ENCODE measurements around the gene MOSMO. TPM values are rescaled to one million over a fixed set of nuclear protein-coding genes. Genes with fewer than 3 reads are reported as not detected.

The MOSMO gene
- total RNA-seq, 4 donors from 2014 or later = 8.4 to 68.5 (median 17.2) TPM

GRCh38 chr16:22012241-22012640 lies 4.3 kb downstream of the MOSMO start:
- H3K4me3 ChIP-seq = no peak overlapping the region
- H3K27me3 ChIP-seq = no peaks in the 10 kb centered on the region
- no peaks in the 10 kb centered on the region for H3K36me3 ChIP-seq
- 0 to 35% methylated on average over 1 to 2 of the region's 2 CpGs for WGBS, 2 donors (ENCODE audit: low coverage in 1 of 2)
- DNase-seq = no peak
- no peak overlapping the region for H3K27ac ChIP-seq
- intact Hi-C loops (cut with DNase I; ENCODE audit: low total_unique reads) = no loop called here
- H3K9me3 ChIP-seq = no peaks in the 10 kb centered on the region
- TF ChIP-seq EP300 (IDR thresholded peaks at IDR 0.05; ENCODE audit: low read depth) (no peak), POLR2AphosphoS5 (IDR thresholded peaks at IDR 0.05) (no peak), POLR2A (IDR thresholded peaks at IDR 0.05) (no peak), CTCF (IDR thresholded peaks at IDR 0.05) (no peak)
- in situ Hi-C loops (cut with MboI; ENCODE audit: low pct_ligation_motif_present in 1 of 4, low pct_unique_long_range_greater_than_20kb in 1 of 4, low sequenced_read_pairs in 3 of 4) = loop anchor here in 1 of 4 donors (25.0 kb wide), 1 partner anchor 275 kb away; the partner anchor contains the start of gene POLR3E
- H3K4me1 ChIP-seq = peaks cover 7 to 51% (median 22%) of the 10 kb centered on the region in 4 donors

GRCh38 chr16:22013486-22013885 lies 5.6 kb downstream of the MOSMO start:
- no peak overlapping the region for H3K4me3 ChIP-seq
- H3K27ac ChIP-seq = no peak overlapping the region
- H3K27me3 ChIP-seq = no peaks in the 10 kb centered on the region
- no peaks in the 10 kb centered on the region for H3K9me3 ChIP-seq
- DNase-seq = no peak
- intact Hi-C loops (cut with DNase I; ENCODE audit: low total_unique reads) = no loop called here
- TF ChIP-seq POLR2AphosphoS5 (IDR thresholded peaks at IDR 0.05) = no peak
- no peak for TF ChIP-seq CTCF (IDR thresholded peaks at IDR 0.05)
- TF ChIP-seq EP300 (IDR thresholded peaks at IDR 0.05; ENCODE audit: low read depth) = no peak
- no peak for TF ChIP-seq POLR2A (IDR thresholded peaks at IDR 0.05)
- H3K4me1 ChIP-seq = peaks cover 14 to 60% (median 22%) of the 10 kb centered on the region in 4 donors
- H3K36me3 ChIP-seq = no peaks in the 10 kb centered on the region
- in situ Hi-C loops (cut with MboI; ENCODE audit: low pct_ligation_motif_present in 1 of 4, low pct_unique_long_range_greater_than_20kb in 1 of 4, low sequenced_read_pairs in 3 of 4) = loop anchor here in 1 of 4 donors (25.0 kb wide), 1 partner anchor 274 kb away; the partner anchor contains the start of gene POLR3E
- WGBS, 2 donors (ENCODE audit: low coverage in 1 of 2) = 77 to 88% methylated on average over 3 to 4 of the region's 4 CpGs

- WGBS, 2 donors (ENCODE audit: low coverage in 1 of 2) = 89% methylated on average over 2 of the region's 2 CpGs; no CpG with 5 or more reads in 1 of the 2 donors
- in situ Hi-C loops (cut with MboI; ENCODE audit: low pct_ligation_motif_present in 1 of 4, low pct_unique_long_range_greater_than_20kb in 1 of 4, low sequenced_read_pairs in 3 of 4) = loop anchor here in 1 of 4 donors (25.0 kb wide), 1 partner anchor 273 kb away; the partner anchor contains the start of gene POLR3E
Measured at GRCh38 chr16:22014271-22014873, 6.5 kb downstream of the MOSMO start.

GRCh38 chr16:22016927-22017326 lies 9.0 kb downstream of the MOSMO start:
- 49 to 54% methylated on average over 4 of the region's 4 CpGs for WGBS, 2 donors (ENCODE audit: low coverage in 1 of 2)
- in situ Hi-C loops (cut with MboI; ENCODE audit: low pct_ligation_motif_present in 1 of 4, low pct_unique_long_range_greater_than_20kb in 1 of 4, low sequenced_read_pairs in 3 of 4) (loop anchor here in 1 of 4 donors (25.0 kb wide), 1 partner anchor 270 kb away; the partner anchor contains the start of gene POLR3E), intact Hi-C loops (cut with DNase I; ENCODE audit: low total_unique reads) (no loop called here)
- no peaks in the 10 kb centered on the region for H3K36me3 ChIP-seq
- DNase-seq = no peak
- no peaks in the 10 kb centered on the region for H3K9me3 ChIP-seq
- TF ChIP-seq EP300 (IDR thresholded peaks at IDR 0.05; ENCODE audit: low read depth) = no peak
- no peak for TF ChIP-seq CTCF (IDR thresholded peaks at IDR 0.05)
- no peak for TF ChIP-seq POLR2AphosphoS5 (IDR thresholded peaks at IDR 0.05)
- no peak for TF ChIP-seq POLR2A (IDR thresholded peaks at IDR 0.05)
- peaks cover 0 to 33% (median 8%) of the 10 kb centered on the region in 4 donors for H3K4me1 ChIP-seq
- H3K27ac ChIP-seq = no peak overlapping the region
- H3K4me3 ChIP-seq = no peak overlapping the region
- no peaks in the 10 kb centered on the region for H3K27me3 ChIP-seq

More at GRCh38 chr16:22014271-22014873, 6.5 kb downstream of the MOSMO start:
- H3K27ac ChIP-seq = no peak overlapping the region
- H3K4me3 ChIP-seq = no peak overlapping the region
- H3K9me3 ChIP-seq = no peaks in the 10 kb centered on the region
- no peak for DNase-seq
- intact Hi-C loops (cut with DNase I; ENCODE audit: low total_unique reads) = no loop called here
- no peaks in the 10 kb centered on the region for H3K36me3 ChIP-seq
- no peaks in the 10 kb centered on the region for H3K27me3 ChIP-seq
- peaks cover 8 to 52% (median 14%) of the 10 kb centered on the region in 4 donors for H3K4me1 ChIP-seq
- no peak for TF ChIP-seq EP300 (IDR thresholded peaks at IDR 0.05; ENCODE audit: low read depth)
